ENCODE results near the gene DPYSL5.

Gene DPYSL5

DNA sequence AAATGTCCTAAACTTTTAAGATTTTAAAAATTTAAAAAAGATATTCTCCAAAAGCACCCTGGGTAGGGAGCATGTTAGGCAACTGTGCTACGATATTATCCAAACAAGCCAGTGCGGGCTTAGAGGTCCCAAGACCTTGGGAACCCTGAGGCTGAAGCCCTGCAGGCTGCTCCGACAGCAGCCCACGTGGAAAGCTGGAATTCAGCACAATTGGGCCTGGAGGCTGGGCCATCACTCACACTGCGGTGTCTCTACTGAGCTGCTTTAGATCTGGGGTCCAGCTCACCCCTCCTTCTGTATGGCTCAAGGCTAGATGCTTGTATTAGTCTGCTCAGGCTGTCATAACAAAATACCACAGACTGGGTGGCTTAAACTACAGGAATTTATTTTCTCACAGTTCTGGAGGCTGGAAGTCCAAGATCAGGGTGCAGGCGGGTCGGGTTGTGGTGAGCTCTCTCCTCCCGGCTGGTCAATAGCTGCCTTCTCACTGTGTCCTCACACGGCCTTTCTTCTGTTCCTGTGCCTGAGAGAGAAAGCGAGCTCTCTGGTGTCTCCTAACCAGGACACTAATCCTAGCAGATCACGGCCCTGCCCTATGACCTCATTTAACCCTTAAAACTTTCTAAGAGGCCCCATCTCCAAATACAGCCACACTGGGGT is 42.5 kb downstream of the DPYSL5 start:
- TF ChIP-seq, protein P1, sequence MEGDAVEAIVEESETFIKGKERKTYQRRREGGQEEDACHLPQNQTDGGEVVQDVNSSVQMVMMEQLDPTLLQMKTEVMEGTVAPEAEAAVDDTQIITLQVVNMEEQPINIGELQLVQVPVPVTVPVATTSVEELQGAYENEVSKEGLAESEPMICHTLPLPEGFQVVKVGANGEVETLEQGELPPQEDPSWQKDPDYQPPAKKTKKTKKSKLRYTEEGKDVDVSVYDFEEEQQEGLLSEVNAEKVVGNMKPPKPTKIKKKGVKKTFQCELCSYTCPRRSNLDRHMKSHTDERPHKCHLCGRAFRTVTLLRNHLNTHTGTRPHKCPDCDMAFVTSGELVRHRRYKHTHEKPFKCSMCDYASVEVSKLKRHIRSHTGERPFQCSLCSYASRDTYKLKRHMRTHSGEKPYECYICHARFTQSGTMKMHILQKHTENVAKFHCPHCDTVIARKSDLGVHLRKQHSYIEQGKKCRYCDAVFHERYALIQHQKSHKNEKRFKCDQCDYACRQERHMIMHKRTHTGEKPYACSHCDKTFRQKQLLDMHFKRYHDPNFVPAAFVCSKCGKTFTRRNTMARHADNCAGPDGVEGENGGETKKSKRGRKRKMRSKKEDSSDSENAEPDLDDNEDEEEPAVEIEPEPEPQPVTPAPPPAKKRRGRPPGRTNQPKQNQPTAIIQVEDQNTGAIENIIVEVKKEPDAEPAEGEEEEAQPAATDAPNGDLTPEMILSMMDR (conservative IDR thresholded peaks at IDR 0.05; ENCODE audit: control insufficient read depth, insufficient read depth, low read depth, low read length), result no peak
- DNase-seq (ENCODE audit: low read depth), result no peak
- H3K4me3 ChIP-seq (ENCODE audit: control insufficient read depth, low read depth, low read length), result no peak overlapping the region

DNA sequence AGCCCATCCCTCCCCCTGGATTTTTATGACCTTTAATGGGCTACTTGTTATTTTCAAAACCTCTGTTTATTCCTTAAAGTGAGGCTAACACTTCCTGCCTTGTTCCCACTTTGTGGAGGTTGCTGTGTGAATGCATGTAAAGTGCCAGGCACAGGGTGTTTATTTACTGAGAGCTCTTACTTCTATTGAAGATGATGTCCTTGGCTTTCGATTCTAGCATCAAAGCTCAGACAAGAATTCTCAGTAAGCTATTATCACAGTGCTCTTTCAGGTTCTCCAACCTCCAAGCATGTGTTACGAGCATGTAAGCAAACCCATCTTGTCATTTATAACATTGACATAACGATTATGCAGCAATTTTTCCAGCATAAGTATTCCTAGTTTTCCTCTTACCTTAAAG is 44.2 kb downstream of the DPYSL5 start:
- DNase-seq (ENCODE audit: low read depth), result no peak
- H3K4me3 ChIP-seq (ENCODE audit: control insufficient read depth, low read depth, low read length), result no peak overlapping the region
- TF ChIP-seq, protein P1 (conservative IDR thresholded peaks at IDR 0.05; ENCODE audit: control insufficient read depth, insufficient read depth, low read depth, low read length), result no peak

DNA sequence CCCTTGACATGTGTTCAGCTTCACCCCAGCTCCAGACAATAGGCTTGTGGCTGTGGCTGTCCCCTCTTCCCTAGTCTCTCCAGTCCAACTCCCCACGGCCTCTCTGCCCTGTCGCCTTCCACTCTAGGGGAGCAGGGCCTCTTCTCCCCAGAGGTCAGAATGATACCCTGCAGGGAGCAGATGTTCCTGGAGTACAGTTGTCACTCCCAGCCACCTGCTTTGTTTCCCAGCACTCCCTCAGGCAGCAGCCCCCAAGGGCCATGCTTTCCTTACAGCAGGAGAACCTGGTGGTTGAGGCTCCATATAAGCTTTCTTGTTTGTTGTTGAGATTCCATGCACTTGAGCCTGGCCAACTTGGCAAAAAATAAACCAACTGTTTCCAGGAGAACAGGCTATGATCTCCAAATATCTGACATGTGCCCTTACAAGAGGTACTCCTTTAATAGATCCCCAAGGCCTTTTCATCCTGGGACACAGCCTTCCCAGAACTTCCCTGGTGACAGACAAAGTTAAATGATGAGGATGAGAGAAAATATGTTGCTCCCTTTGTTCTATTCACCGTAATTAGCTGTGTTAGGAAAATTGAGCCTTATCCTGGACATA is 45.1 kb downstream of the DPYSL5 start:
- H3K4me3 ChIP-seq (ENCODE audit: control insufficient read depth, low read depth, low read length), result no peak overlapping the region
- TF ChIP-seq, protein P1 (conservative IDR thresholded peaks at IDR 0.05; ENCODE audit: control insufficient read depth, insufficient read depth, low read depth, low read length), result no peak
- no peak for DNase-seq (ENCODE audit: low read depth)

DNA sequence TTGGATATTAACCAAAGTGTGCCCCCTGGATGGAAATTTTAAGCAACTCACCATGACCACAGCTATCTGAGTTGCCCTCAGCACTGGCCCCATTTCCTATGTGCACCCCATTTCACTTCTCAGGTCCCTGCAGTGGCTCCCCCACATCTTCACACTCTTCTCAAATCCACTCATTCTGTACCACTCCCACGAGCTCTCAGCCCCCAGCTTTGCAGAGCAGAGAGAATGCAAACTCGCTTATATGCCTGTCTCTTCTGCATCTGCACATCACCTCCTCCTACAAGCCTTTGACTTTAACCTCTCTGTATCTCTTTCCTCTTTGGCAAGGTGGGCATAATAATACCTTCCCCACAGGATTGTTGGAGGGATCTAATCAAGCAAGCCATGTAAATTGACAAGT is 46.2 kb downstream of the DPYSL5 start:
- TF ChIP-seq, protein P1 (conservative IDR thresholded peaks at IDR 0.05; ENCODE audit: control insufficient read depth, insufficient read depth, low read depth, low read length), result no peak

DNA sequence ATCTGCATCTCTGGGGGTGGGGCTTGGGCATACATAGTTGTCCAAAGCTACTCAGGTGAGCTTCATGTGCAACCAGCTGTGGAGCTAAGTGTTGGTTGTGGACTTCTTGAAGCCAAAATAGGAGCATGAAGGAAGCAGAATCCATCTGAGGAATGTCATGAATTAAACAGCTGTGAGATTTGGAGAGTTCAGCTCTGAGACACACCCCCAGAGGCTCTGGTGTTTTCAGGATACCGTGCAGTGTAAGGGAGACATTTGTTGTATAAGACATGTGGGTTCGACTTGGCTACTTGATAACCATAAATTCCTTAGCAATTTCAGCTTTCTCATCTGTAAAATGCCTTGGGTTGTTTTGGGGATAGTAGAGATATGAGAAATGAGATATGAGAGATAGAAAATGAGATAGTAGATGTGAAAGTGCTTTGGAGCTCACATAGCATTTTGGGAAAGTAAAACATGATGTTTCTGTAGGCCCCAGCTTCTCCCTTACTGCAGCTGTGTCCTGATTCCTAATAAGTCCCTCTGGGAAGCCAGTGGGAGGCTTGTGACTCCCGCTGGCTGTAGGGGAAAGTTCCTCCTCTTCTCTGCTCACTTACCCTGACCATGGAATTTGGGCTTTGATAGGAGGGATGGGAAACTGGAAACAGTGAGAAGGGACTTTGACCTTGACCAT is 50.0 kb downstream of the DPYSL5 start:
- TF ChIP-seq, protein P1 (conservative IDR thresholded peaks at IDR 0.05; ENCODE audit: control insufficient read depth, insufficient read depth, low read depth, low read length), result no peak
- DNase-seq (ENCODE audit: low read depth), result no peak
- H3K4me3 ChIP-seq (ENCODE audit: control insufficient read depth, low read depth, low read length), result no peak overlapping the region

More for the DNA sequence above, 46.2 kb downstream of the DPYSL5 start:
- H3K4me3 ChIP-seq (ENCODE audit: control insufficient read depth, low read depth, low read length), result no peak overlapping the region
- DNase-seq (ENCODE audit: low read depth), result no peak

DNA sequence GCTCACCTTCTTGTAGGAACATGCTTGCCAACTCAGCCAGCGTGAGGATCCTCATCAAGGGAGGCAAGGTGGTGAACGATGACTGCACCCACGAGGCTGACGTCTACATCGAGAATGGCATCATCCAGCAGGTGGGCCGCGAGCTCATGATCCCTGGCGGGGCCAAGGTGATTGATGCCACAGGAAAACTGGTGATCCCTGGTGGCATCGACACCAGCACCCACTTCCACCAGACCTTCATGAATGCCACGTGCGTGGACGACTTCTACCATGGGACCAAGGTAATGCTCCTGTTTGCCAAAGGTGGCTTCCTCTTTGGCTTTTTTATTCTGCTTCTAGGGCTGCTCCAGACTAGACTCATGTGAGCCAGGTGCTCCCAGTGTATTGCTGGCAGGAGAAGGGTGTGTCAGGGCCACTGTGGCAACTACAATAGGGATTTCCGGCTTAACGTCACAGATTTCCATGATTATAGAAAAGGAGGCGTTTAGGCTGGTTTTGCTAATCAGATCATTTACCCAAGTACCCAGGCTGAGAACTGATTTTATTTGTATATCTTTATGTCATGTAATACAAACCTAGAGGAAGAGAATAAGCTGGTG is 50.6 kb downstream of the DPYSL5 start:
- TF ChIP-seq, protein P1 (conservative IDR thresholded peaks at IDR 0.05; ENCODE audit: control insufficient read depth, insufficient read depth, low read depth, low read length), result no peak
- no peak for DNase-seq (ENCODE audit: low read depth)

More for the DNA sequence above, 50.6 kb downstream of the DPYSL5 start:
- no peak overlapping the region for H3K4me3 ChIP-seq (ENCODE audit: control insufficient read depth, low read depth, low read length)
